Measurements from ENCODE around the gene CCDC180.

The CCDC180 gene

DNA sequence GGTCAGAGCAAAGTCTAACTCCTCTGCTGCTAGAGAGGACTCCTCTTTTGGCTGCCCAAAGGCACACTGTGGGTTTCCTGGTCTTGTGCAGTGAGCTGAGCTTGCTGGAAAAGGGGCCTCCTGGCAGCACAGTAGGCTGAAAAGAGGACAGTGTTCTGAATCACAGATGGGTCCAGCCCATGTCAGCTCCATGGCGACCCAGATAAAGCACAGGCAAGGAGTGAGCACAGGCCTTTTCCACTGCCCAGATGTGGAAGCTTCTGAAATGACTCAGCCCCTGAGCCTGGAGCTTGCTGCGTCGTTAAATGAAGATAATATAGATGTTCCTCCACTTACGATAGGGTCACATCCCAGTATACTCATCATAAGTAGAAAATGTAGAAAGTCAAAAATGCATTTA lies 8.1 kb downstream of the CCDC180 start:
- Histone ChIP-seq H3K4me3 (replicated peaks; ENCODE audit: insufficient read depth, low read length) (no peak overlapping the region), H3K27ac (replicated peaks) (no peak overlapping the region), H3K27me3 (ENCODE audit: insufficient read depth, poor library complexity, severe bottlenecking) (no peaks in the 10 kb centered on the region)
- no peak for DNase-seq (ENCODE audit: low read depth in 1 of 2, low spot score in 1 of 2)
- TF ChIP-seq SPI1 (IDR thresholded peaks at IDR 0.05; ENCODE audit: borderline replicate concordance, low read depth) (no peak), POLR2AphosphoS5 (IDR thresholded peaks at IDR 0.05; ENCODE audit: low read depth) (no peak), GABPA (IDR thresholded peaks at IDR 0.05; ENCODE audit: low read depth) (no peak)
- TF ChIP-seq, protein P1, sequence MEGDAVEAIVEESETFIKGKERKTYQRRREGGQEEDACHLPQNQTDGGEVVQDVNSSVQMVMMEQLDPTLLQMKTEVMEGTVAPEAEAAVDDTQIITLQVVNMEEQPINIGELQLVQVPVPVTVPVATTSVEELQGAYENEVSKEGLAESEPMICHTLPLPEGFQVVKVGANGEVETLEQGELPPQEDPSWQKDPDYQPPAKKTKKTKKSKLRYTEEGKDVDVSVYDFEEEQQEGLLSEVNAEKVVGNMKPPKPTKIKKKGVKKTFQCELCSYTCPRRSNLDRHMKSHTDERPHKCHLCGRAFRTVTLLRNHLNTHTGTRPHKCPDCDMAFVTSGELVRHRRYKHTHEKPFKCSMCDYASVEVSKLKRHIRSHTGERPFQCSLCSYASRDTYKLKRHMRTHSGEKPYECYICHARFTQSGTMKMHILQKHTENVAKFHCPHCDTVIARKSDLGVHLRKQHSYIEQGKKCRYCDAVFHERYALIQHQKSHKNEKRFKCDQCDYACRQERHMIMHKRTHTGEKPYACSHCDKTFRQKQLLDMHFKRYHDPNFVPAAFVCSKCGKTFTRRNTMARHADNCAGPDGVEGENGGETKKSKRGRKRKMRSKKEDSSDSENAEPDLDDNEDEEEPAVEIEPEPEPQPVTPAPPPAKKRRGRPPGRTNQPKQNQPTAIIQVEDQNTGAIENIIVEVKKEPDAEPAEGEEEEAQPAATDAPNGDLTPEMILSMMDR (IDR thresholded peaks at IDR 0.05; ENCODE audit: insufficient read depth, low read length): no peak
- TF ChIP-seq, protein P2, sequence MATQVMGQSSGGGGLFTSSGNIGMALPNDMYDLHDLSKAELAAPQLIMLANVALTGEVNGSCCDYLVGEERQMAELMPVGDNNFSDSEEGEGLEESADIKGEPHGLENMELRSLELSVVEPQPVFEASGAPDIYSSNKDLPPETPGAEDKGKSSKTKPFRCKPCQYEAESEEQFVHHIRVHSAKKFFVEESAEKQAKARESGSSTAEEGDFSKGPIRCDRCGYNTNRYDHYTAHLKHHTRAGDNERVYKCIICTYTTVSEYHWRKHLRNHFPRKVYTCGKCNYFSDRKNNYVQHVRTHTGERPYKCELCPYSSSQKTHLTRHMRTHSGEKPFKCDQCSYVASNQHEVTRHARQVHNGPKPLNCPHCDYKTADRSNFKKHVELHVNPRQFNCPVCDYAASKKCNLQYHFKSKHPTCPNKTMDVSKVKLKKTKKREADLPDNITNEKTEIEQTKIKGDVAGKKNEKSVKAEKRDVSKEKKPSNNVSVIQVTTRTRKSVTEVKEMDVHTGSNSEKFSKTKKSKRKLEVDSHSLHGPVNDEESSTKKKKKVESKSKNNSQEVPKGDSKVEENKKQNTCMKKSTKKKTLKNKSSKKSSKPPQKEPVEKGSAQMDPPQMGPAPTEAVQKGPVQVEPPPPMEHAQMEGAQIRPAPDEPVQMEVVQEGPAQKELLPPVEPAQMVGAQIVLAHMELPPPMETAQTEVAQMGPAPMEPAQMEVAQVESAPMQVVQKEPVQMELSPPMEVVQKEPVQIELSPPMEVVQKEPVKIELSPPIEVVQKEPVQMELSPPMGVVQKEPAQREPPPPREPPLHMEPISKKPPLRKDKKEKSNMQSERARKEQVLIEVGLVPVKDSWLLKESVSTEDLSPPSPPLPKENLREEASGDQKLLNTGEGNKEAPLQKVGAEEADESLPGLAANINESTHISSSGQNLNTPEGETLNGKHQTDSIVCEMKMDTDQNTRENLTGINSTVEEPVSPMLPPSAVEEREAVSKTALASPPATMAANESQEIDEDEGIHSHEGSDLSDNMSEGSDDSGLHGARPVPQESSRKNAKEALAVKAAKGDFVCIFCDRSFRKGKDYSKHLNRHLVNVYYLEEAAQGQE (IDR thresholded peaks at IDR 0.05; ENCODE audit: insufficient replicate concordance, low read depth): no peak

DNA sequence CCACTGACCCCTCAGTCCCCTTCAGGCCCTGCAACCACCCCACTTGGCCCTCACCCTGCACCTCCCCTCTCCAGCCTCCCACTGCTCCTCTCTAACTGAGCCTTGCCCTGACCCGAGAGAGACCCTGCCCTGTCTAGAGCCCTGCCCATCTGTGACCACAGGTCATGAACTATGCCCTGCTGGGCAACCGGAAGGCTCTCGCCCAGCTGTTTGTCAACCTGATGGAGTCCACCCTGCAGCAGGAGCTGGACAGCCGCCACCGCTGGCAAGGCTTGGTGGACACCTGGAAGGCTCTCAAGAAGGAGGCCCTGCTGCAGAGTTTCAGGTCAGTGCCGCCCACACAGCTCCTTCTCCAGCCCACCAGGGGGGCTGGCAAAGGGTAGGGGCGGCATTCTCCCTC lies 9.4 kb downstream of the CCDC180 start:
- Histone ChIP-seq H3K4me3 (replicated peaks; ENCODE audit: insufficient read depth, low read length) (no peak overlapping the region), H3K27me3 (ENCODE audit: insufficient read depth, poor library complexity, severe bottlenecking) (no peaks in the 10 kb centered on the region), H3K27ac (replicated peaks) (no peak overlapping the region)
- no peak for DNase-seq (ENCODE audit: low read depth in 1 of 2, low spot score in 1 of 2)
- TF ChIP-seq, protein P1 (IDR thresholded peaks at IDR 0.05; ENCODE audit: insufficient read depth, low read length): no peak

DNA sequence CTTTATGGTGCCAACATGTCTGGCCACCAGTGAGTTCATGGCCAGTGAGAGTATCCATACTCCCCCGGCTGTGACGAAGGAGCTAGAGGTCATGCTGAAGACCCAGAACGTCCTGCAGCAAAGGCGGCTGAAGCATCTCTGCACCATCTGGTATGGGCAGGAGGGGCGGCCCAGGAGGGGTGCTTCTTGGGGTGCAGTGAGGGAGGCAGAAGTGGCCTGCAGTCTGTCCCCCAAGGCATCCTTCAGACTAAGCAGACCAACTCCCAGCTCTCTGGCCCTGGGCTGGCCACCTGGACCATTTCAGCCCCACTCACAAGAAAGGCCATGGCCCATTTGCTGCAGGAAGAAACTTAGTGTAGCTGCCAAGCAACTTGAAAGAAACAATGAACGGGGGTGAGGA lies 11.0 kb downstream of the CCDC180 start:
- no peak for DNase-seq (ENCODE audit: low read depth in 1 of 2, low spot score in 1 of 2)
- TF ChIP-seq POLR2AphosphoS5 (IDR thresholded peaks at IDR 0.05; ENCODE audit: low read depth) (no peak), SPI1 (IDR thresholded peaks at IDR 0.05; ENCODE audit: borderline replicate concordance, low read depth) (no peak), GABPA (IDR thresholded peaks at IDR 0.05; ENCODE audit: low read depth) (no peak)
- TF ChIP-seq, protein P1 (IDR thresholded peaks at IDR 0.05; ENCODE audit: insufficient read depth, low read length): no peak
- TF ChIP-seq, protein P2 (IDR thresholded peaks at IDR 0.05; ENCODE audit: insufficient replicate concordance, low read depth): no peak

DNA sequence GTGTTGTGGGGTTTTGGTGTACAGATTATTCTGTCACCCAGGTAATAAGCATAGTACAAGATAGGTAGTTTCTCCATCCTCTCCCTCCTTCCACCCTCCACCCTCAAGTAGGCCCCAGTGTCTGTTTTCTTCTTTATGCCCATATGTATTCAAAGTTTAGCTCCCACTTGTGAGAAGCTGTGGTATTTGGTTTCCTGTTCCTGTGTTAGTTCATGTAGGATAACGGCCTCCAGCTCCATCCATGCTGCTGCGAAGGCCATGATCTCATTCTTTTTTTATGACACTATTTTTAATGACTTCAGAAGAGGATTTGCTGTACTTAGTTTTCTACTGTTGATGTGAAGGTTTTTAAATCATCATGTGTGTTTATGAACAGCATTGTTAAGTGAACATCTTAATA lies 11.9 kb downstream of the CCDC180 start:
- no peak for TF ChIP-seq POLR2AphosphoS5 (IDR thresholded peaks at IDR 0.05; ENCODE audit: low read depth)
- no peak for TF ChIP-seq SPI1 (IDR thresholded peaks at IDR 0.05; ENCODE audit: borderline replicate concordance, low read depth)
- TF ChIP-seq GABPA (IDR thresholded peaks at IDR 0.05; ENCODE audit: low read depth): no peak
- TF ChIP-seq, protein P1 (IDR thresholded peaks at IDR 0.05; ENCODE audit: insufficient read depth, low read length): no peak
- TF ChIP-seq, protein P2 (IDR thresholded peaks at IDR 0.05; ENCODE audit: insufficient replicate concordance, low read depth): no peak
- H3K27me3 ChIP-seq (ENCODE audit: insufficient read depth, poor library complexity, severe bottlenecking): no peaks in the 10 kb centered on the region
- no peak overlapping the region for H3K27ac ChIP-seq (replicated peaks)
- H3K4me3 ChIP-seq (replicated peaks; ENCODE audit: insufficient read depth, low read length): no peak overlapping the region
- DNase-seq (ENCODE audit: low read depth in 1 of 2, low spot score in 1 of 2): peak in 1 of 2 experiments; percentile 3

More for the DNA sequence above, 11.0 kb downstream of the CCDC180 start:
- Histone ChIP-seq H3K27me3 (ENCODE audit: insufficient read depth, poor library complexity, severe bottlenecking) (no peaks in the 10 kb centered on the region), H3K4me3 (replicated peaks; ENCODE audit: insufficient read depth, low read length) (no peak overlapping the region), H3K27ac (replicated peaks) (no peak overlapping the region)
